Measurements from ENCODE around the gene GGT5. TPM values are rescaled to one million over a fixed set of nuclear protein-coding genes. Genes with fewer than 3 reads are reported as not detected.
A peak's percentile ranks its signal among the peaks of the same experiment; 100 is the strongest.
"Not testable (repeated sequence)": the region's sequence is repeated elsewhere in the genome, so short reads cannot be mapped to it uniquely, and the experiment has no call there.

GGT5 gene
- total and polyA plus RNA-seq, 8 donors, result 9.9 to 48.8 (median 20.4) TPM

DNA sequence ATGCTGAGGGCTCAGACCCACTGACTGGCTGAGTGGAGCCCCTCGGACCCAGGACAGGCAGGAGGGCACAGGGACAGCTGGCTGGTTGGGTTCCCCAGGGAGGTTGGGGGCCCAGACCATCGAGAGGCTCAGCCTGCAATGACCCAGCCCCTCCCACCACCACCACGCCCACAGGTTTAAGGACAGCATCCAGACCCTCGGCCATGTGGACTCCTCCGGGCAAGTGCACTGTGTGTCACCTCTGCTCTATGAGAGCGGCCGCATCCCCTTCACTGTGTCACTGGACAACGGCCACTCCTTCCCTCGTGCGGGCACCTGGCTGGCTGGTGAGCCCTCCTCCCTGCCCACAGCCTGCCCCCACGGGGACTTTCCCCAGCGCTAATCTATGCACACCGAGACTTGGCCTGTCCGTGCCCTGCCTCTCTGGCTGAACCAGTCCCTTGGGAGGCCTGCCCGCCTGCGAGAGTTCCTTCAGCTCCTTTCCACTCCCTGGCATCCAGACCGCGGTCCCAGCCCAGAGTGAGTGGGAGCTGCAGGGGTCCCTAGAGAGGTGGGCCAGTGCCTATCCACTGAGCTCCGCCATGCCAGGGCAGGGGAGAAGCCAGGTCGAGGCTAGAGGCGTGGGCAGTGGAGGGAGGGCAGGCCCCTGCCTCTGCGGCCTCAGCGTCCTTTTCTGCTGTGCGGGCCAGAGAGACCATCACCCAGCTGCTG lies 61.4 kb downstream of the GGT5 start:
- no peak overlapping the region for H3K4me3 ChIP-seq
- no peaks in the 10 kb centered on the region for H3K27me3 ChIP-seq
- no peak overlapping the region for H3K27ac ChIP-seq
- no peaks in the 10 kb centered on the region for H3K9me3 ChIP-seq
- 40 to 65% (median 45%) methylated on average over 20 to 24 of the region's 24 CpGs for WGBS, 5 donors
- TF ChIP-seq EP300 (IDR thresholded peaks at IDR 0.05) (no peak), POLR2AphosphoS5 (IDR thresholded peaks at IDR 0.05) (no peak), POLR2A (IDR thresholded peaks at IDR 0.05) (no peak)
- TF ChIP-seq, protein P1, sequence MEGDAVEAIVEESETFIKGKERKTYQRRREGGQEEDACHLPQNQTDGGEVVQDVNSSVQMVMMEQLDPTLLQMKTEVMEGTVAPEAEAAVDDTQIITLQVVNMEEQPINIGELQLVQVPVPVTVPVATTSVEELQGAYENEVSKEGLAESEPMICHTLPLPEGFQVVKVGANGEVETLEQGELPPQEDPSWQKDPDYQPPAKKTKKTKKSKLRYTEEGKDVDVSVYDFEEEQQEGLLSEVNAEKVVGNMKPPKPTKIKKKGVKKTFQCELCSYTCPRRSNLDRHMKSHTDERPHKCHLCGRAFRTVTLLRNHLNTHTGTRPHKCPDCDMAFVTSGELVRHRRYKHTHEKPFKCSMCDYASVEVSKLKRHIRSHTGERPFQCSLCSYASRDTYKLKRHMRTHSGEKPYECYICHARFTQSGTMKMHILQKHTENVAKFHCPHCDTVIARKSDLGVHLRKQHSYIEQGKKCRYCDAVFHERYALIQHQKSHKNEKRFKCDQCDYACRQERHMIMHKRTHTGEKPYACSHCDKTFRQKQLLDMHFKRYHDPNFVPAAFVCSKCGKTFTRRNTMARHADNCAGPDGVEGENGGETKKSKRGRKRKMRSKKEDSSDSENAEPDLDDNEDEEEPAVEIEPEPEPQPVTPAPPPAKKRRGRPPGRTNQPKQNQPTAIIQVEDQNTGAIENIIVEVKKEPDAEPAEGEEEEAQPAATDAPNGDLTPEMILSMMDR (IDR thresholded peaks at IDR 0.05), result no peak
- H3K36me3 ChIP-seq, result peaks cover 0 to 30% (median 18%) of the 10 kb centered on the region in 4 donors
- peak in 1 of 2 donors; percentile 84 for DNase-seq
- peaks cover 25 to 50% (median 43%) of the 10 kb centered on the region in 4 donors for H3K4me1 ChIP-seq
- intact Hi-C loops (cut with DNase I; ENCODE audit: low total_unique reads), result loop anchor here (10.0 kb wide), 1 partner anchor 61 kb away; the partner anchor contains the start of gene GGT5

DNA sequence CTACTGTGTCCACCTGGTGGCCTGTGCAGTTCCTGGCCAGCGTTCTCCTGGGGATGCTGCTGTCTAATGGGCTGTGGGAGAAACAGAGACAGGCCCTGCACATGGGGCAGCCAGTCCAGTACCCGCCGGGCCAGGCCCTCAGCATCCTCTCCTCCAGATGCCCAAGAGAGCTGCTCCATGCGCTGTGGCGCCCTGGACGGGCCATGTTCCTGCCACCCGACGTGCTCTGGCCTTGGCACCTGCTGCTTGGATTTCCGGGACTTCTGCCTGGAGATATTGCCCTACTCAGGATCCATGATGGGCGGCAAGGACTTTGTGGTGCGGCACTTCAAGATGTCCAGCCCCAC lies 62.0 kb downstream of the GGT5 start:
- Histone ChIP-seq H3K36me3 (peaks cover 4 to 35% (median 21%) of the 10 kb centered on the region in 4 donors), H3K4me1 (peaks cover 25 to 54% (median 45%) of the 10 kb centered on the region in 4 donors)
- H3K4me3 ChIP-seq, DNase-seq, H3K27ac ChIP-seq, H3K27me3 ChIP-seq, H3K9me3 ChIP-seq: not testable (repeated sequence)
- intact Hi-C loops (cut with DNase I; ENCODE audit: low total_unique reads), result loop anchor here (10.0 kb wide), 1 partner anchor 62 kb away; the partner anchor contains the start of gene GGT5
- 80 to 88% (median 85%) methylated on average over 3 to 11 of the region's 11 CpGs; no CpG with 5 or more reads in 1 of the 5 donors for WGBS, 5 donors

DNA sequence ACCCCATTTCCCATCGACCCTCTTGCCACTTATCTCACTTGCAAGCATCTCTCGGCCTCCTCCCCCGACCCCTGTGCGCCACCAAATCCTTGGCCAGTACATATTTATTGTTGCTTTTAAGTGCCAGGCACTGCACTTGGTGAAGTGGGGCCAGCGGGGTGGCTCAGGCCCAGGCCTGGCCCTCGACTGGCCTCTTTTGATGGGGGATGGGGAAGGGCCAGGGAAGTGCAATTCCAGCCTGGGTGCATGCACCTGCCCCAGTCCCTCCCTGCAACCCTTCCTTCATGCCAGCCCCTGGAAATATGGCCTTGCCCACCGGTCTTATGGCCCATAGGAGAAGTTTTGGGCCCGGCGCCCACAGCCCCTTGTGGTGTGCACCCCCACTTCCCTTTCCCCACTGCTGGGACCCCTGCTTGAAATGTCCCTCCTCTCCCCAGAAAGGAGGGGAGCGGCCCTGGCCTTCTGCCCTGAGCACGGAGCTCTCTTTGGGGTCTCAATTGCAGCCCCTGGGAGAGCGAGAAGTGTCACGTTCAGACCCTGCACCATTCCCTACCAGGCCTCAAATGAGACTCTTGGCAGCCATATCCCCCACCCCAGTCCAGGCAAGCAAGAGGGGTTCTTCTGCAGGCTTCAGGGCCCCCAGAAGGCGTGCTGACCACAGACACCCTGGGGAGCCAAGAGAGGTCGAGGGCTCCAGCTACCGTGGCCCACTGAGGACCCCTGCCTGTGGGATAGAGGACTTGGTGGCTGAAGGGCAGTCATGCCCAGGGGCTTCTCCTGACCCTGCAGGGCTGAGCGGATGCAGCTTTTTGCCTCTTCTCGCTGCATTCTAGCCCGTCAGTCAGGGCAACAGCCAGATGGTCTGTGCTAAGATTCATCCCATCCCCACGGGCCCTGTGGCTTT lies 62.6 kb downstream of the GGT5 start:
- no peak for DNase-seq
- Histone ChIP-seq H3K27ac (peak overlapping the region in 3 of 5 donors; percentile 31 to 79 (median 71)), H3K9me3 (no peaks in the 10 kb centered on the region), H3K36me3 (peaks cover 7 to 39% (median 25%) of the 10 kb centered on the region in 4 donors), H3K4me3 (peak overlapping the region in 2 of 4 donors; percentile 16 to 17), H3K27me3 (no peaks in the 10 kb centered on the region), H3K4me1 (peaks cover 25 to 60% (median 47%) of the 10 kb centered on the region in 4 donors)
- no peak for TF ChIP-seq POLR2AphosphoS5 (IDR thresholded peaks at IDR 0.05)
- WGBS, 5 donors, result 69 to 77% (median 72%) methylated on average over 17 to 20 of the region's 20 CpGs
- intact Hi-C loops (cut with DNase I; ENCODE audit: low total_unique reads), result loop anchor here (10.0 kb wide), 1 partner anchor 63 kb away; the partner anchor contains the start of gene GGT5

DNA sequence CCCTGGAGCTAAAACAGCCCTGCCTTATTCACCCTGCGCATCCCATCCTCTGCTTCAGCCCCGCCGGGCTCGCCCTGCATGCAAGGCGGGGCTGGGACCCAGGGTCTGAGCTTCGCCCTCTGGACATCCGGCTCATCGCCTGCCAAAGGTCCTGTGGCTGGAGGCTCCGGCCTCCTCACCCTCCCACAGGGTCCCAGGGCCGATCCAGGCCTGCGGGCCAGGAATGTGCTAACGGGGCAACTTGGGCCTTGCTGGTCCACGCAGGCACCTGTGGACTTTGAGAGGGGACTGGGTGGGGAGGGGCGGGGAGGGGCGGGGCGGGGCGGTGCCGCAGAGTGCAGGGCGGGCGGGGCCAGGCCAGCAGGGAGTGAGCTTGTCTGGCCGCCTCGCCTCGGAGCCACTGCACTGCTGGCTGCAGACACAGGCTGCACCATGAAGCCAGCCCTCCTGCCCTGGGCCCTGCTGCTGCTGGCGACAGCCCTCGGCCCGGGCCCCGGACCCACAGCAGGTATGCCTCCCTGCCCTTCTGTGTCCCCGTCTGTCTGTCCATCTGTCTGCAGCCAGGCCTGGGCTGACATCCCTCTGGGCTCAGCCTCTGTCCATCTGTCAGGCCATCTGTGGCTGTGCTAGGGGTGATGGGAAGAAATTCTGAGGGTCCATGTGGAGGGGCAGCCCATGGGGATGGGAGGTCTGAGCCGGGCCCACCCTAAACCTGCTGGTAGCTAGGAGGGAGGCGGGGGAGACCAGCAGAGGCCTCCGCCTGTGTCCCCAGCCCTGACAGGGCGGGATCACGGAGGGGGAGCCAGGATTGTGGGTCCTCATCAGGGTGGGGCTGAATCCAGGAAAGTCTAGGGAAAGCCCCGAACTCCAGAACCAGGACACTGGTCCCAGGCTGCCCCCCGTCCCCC lies 63.5 kb downstream of the GGT5 start, which contains the start of gene SUSD2:
Gene SUSD2 (plus strand): TSS at position 400 of the 908 bp plus-strand sequence. CDS start 33 bp downstream, at position 433.
- no peaks in the 10 kb centered on the region for H3K9me3 ChIP-seq
- H3K27ac ChIP-seq, result peak within 1 kb of the TSS in 4 of 5 donors; percentile 18 to 79 (median 51)
- peaks cover 7 to 41% (median 33%) of the 10 kb centered on the region in 4 donors for H3K36me3 ChIP-seq
- DNase-seq, result peak; percentile 60 to 61
- H3K4me1 ChIP-seq, result peaks cover 25 to 69% (median 51%) of the 10 kb centered on the region in 4 donors
- peak within 1 kb of the TSS; percentile 13 to 19 (median 16) for H3K4me3 ChIP-seq
- TF ChIP-seq EP300 (IDR thresholded peaks at IDR 0.05) (no peak), POLR2A (IDR thresholded peaks at IDR 0.05) (no peak), POLR2AphosphoS5 (IDR thresholded peaks at IDR 0.05) (no peak)
- TF ChIP-seq, protein P1 (IDR thresholded peaks at IDR 0.05), result no peak
- H3K27me3 ChIP-seq, result no peaks in the 10 kb centered on the region
- WGBS, 5 donors, result 36 to 59% (median 44%) methylated on average over 27 to 35 of the region's 35 CpGs
- intact Hi-C loops (cut with DNase I; ENCODE audit: low total_unique reads), result loop anchor here (10.0 kb wide), 1 partner anchor 63 kb away; the partner anchor contains the start of gene GGT5
